Ovary (tissue), 9 donors: ENCODE data around the gene SGMS1. TPM values are rescaled to one million over a fixed set of nuclear protein-coding genes. Genes with fewer than 3 reads are reported as not detected.

Source experiments
- DNase-seq, 5 donors: peaks; one replicate each; pipeline ENCODE4 v3.0.0-alpha.2; 2019 to 2020
- H3K27ac ChIP-seq, 2 donors: fragments of 200-600 bp; one replicate each; pipeline versions ENCODE4 v1.5.1 to v1.8.0; 2019 to 2022
- H3K27me3 ChIP-seq: fragments of 200-600 bp; one replicate; pipeline ENCODE4 v1.8.0; 2022
- H3K36me3 ChIP-seq: fragments of 200-600 bp; sonication (generic); one replicate; pipeline ENCODE4 v1.5.1; 2019
- H3K4me1 ChIP-seq: one replicate; pipeline ENCODE4 v1.8.1; 2013; ENCODE audit warnings: mild to moderate bottlenecking, moderate library complexity; ENCODE audit not compliant: insufficient read depth
- H3K4me3 ChIP-seq: fragments of 200-600 bp; sonication (generic); one replicate; pipeline ENCODE4 v1.5.1; 2017
- H3K9me3 ChIP-seq, 2 donors: fragments of 200-600 bp in 1 of 2; sonication (generic) in 1 of 2; one replicate each; pipeline versions ENCODE4 v1.5.1 to v1.8.1; 2013 to 2019; ENCODE audit warnings: mild to moderate bottlenecking in 1 of 2, moderate library complexity in 1 of 2
- EP300 ChIP-seq: sonication (generic); formaldehyde crosslinking; IDR thresholded peaks from one replicate; pipeline ENCODE4 v1.6.1; 2017; ENCODE audit warnings: antibody characterized with exemption
- POLR2A ChIP-seq: fragments of 450-650 bp; IDR thresholded peaks from one replicate; pipeline ENCODE4 v1.6.1; 2017; ENCODE audit warnings: antibody characterized with exemption, mild to moderate bottlenecking, moderate library complexity
- WGBS, 3 donors: extraction: QIAGEN DNeasy Blood & Tissue Kit in 1 of 3; methylation state at CpG; one replicate each; pipeline versions ENCODE4 v1.1.5 to v1.1.7; 2013 to 2017; 5-methylcytosine and 5-hydroxymethylcytosine counted together
- intact Hi-C, 4 donors: fragments of 100-400 bp; cut with DNase I; formaldehyde crosslinking; loops; one replicate each; pipeline versions ENCODE4 v1.11.0 to v1.15.1; 2022 to 2023
- polyA plus RNA-seq, 2 donors: library from polyadenylated mRNA; stranded (reverse); fragments of 200-250 nt in 1 of 2; fragments of 350-450 nt in 1 of 2; fragmentation: Illumina TruSeq in 1 of 2; extraction: RNeasy Lipid Tissue Mini Kit (QIAGEN cat#74804) in 1 of 2; gene quantifications; one replicate each; pipeline ENCODE4 v1.2.3, GENCODE V29; 2013 to 2014
- total RNA-seq, 7 donors: library from RNA; depleted of rRNA in 2 of 7; stranded (reverse); fragments of >200 nt in 2 of 7; fragmentation: NEBNext Ultra II Directional in 3 of 7; extraction: Animal tissue kit (Norgen Biotek cat#: 25700) in 3 of 7; gene quantifications; one replicate each; pipeline versions ENCODE4 v1.1.0 to v1.2.4, GENCODE V29; 2016 to 2023
- TF ChIP-seq, protein P1 (sequence below), 3 donors: fragments of 450-650 bp in 2 of 3; fragments of 200-600 bp in 1 of 3; IDR thresholded peaks; one replicate each; pipeline versions ENCODE4 v1.5.1 to v1.8.0; 2016 to 2022; ENCODE audit warnings: antibody characterized with exemption in 3 of 3, mild to moderate bottlenecking in 1 of 3
- donor health status: DM: no; HTN: no; CAD: no; lungs with moderate emphysema.
- donor health status: DM: no; HTN: no; CAD: no.
- donor health status: Bipolar disorder and iron deficiency.
- donor health status: DM: yes; HTN: yes; CAD: no.
- donor health status: DM: no; HTN: no; CAD: no.
- donor health status: DM: yes; HTN: yes; CAD: no.

Gene SGMS1
- total and polyA plus RNA-seq, 9 donors, result 15.6 to 90.0 (median 39.0) TPM

GRCh38 chr10:50332108-50332842, 291.5 kb downstream of the SGMS1 start:
- intact Hi-C loops, result no loop called here
- Histone ChIP-seq H3K27ac (no peak overlapping the region), H3K36me3 (no peaks in the 10 kb centered on the region), H3K4me1 (peaks cover 3% of the 10 kb centered on the region), H3K4me3 (no peak overlapping the region), H3K27me3 (no peaks in the 10 kb centered on the region), H3K9me3 (no peaks in the 10 kb centered on the region)
- TF ChIP-seq POLR2A (no peak), EP300 (no peak)
- TF ChIP-seq, protein P1, sequence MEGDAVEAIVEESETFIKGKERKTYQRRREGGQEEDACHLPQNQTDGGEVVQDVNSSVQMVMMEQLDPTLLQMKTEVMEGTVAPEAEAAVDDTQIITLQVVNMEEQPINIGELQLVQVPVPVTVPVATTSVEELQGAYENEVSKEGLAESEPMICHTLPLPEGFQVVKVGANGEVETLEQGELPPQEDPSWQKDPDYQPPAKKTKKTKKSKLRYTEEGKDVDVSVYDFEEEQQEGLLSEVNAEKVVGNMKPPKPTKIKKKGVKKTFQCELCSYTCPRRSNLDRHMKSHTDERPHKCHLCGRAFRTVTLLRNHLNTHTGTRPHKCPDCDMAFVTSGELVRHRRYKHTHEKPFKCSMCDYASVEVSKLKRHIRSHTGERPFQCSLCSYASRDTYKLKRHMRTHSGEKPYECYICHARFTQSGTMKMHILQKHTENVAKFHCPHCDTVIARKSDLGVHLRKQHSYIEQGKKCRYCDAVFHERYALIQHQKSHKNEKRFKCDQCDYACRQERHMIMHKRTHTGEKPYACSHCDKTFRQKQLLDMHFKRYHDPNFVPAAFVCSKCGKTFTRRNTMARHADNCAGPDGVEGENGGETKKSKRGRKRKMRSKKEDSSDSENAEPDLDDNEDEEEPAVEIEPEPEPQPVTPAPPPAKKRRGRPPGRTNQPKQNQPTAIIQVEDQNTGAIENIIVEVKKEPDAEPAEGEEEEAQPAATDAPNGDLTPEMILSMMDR (IDR thresholded peaks at IDR 0.05), result no peak
- DNase-seq, result no peak
- 91 to 96% (median 94%) methylated on average over 3 of the region's 3 CpGs for WGBS, 3 donors

GRCh38 chr10:50331486-50331885, 292.3 kb downstream of the SGMS1 start:
- whole genome bisulfite sequencing, 3 donors, result 97 to 99% (median 97%) methylated on average over 2 of the region's 2 CpGs
- intact Hi-C loops, result no loop called here
- Histone ChIP-seq H3K36me3 (no peaks in the 10 kb centered on the region), H3K4me1 (peaks cover 3% of the 10 kb centered on the region), H3K9me3 (no peaks in the 10 kb centered on the region), H3K27me3 (no peaks in the 10 kb centered on the region), H3K4me3 (no peak overlapping the region), H3K27ac (no peak overlapping the region)
- DNase-seq, result no peak
- no peak for TF ChIP-seq POLR2A
- no peak for TF ChIP-seq EP300
- TF ChIP-seq, protein P1 (IDR thresholded peaks at IDR 0.05), result no peak

- peak in 1 of 5 donors; percentile 20 for DNase-seq
- 37 to 41% (median 39%) methylated on average over 13 of the region's 13 CpGs for WGBS, 3 donors
- Histone ChIP-seq H3K9me3 (no peaks in the 10 kb centered on the region), H3K36me3 (no peaks in the 10 kb centered on the region), H3K4me1 (peaks cover 6% of the 10 kb centered on the region), H3K4me3 (no peak overlapping the region), H3K27me3 (no peaks in the 10 kb centered on the region), H3K27ac (no peak overlapping the region)
- TF ChIP-seq POLR2A, result no peak
- TF ChIP-seq, protein P1 (IDR thresholded peaks at IDR 0.05), result no peak
- no peak for TF ChIP-seq EP300
- intact Hi-C loops, result no loop called here
These were observed 296.7 kb downstream of the SGMS1 start for GRCh38 chr10:50326757-50327701.

- TF ChIP-seq, protein P1 (IDR thresholded peaks at IDR 0.05), result no peak
- TF ChIP-seq POLR2A (no peak), EP300 (no peak)
These were observed 297.6 kb downstream of the SGMS1 start for GRCh38 chr10:50326172-50326555.

More at GRCh38 chr10:50326172-50326555, 297.6 kb downstream of the SGMS1 start:
- Histone ChIP-seq H3K4me3 (no peak overlapping the region), H3K9me3 (no peaks in the 10 kb centered on the region), H3K27me3 (no peaks in the 10 kb centered on the region), H3K4me1 (peaks cover 5% of the 10 kb centered on the region), H3K27ac (no peak overlapping the region), H3K36me3 (no peaks in the 10 kb centered on the region)
- DNase-seq, result no peak
- intact Hi-C loops, result no loop called here
